DOHH2 (cell line): Measurements from ENCODE around the gene PTGIS.

Experiments used
- H3F3A ChIP-seq: fragments of 200-600 bp; sonication (generic), shearing (Covaris generic); 2 replicates; pipeline ENCODE4 v1.6.0; 2016; ENCODE audit warnings: antibody characterized with exemption, mild to moderate bottlenecking; ENCODE audit not compliant: control insufficient read depth, insufficient read depth
- H3K27ac ChIP-seq: fragments of 200-600 bp; sonication (generic); 2 replicates; pipeline ENCODE4 v1.5.1; 2014; ENCODE audit warnings: low read depth, mild to moderate bottlenecking, low read length, moderate library complexity
- H3K27me3 ChIP-seq: fragments of 200-600 bp; sonication (generic); 2 replicates; pipeline ENCODE4 v1.6.1; 2014; ENCODE audit warnings: mild to moderate bottlenecking, low read length, mixed read lengths; ENCODE audit not compliant: control insufficient read depth
- H3K36me3 ChIP-seq: fragments of 200-600 bp; sonication (generic); 2 replicates; pipeline ENCODE4 v1.6.1; 2014; ENCODE audit warnings: mild to moderate bottlenecking, low read length, moderate library complexity, mixed read lengths; ENCODE audit not compliant: control insufficient read depth
- H3K4me1 ChIP-seq: fragments of 200-600 bp; sonication (generic); 2 replicates; pipeline ENCODE4 v1.6.1; 2014; ENCODE audit warnings: mild to moderate bottlenecking, low read length, mixed read lengths; ENCODE audit not compliant: control insufficient read depth
- H3K4me2 ChIP-seq: fragments of 200-600 bp; sonication (generic); 2 replicates; pipeline ENCODE4 v1.6.0; 2014; ENCODE audit warnings: mild to moderate bottlenecking, low read length, moderate library complexity
- H3K4me3 ChIP-seq: fragments of 200-600 bp; sonication (generic); 2 replicates; pipeline ENCODE4 v1.5.1; 2014; ENCODE audit warnings: mild to moderate bottlenecking, low read length, mixed read lengths
- H3K79me2 ChIP-seq: fragments of 200-600 bp; sonication (generic); 2 replicates; pipeline ENCODE4 v1.6.1; 2014; ENCODE audit warnings: mild to moderate bottlenecking, low read length, mixed read lengths; ENCODE audit not compliant: control insufficient read depth
- H3K9me2 ChIP-seq: fragments of 200-600 bp; sonication (generic); replicated peaks from 2 replicates; pipeline ENCODE4 v1.6.1; 2014; ENCODE audit warnings: mild to moderate bottlenecking, low read length, mixed read lengths; ENCODE audit not compliant: control insufficient read depth
- H3K9me3 ChIP-seq: fragments of 200-600 bp; sonication (generic); 2 replicates; pipeline ENCODE4 v1.6.1; 2014; ENCODE audit warnings: antibody characterized with exemption, low read length, mixed read lengths; ENCODE audit not compliant: control insufficient read depth, insufficient read depth
- H4K20me1 ChIP-seq: fragments of 200-600 bp; sonication (generic); 2 replicates; pipeline ENCODE4 v1.6.0; 2014; ENCODE audit warnings: low read depth, mild to moderate bottlenecking, antibody characterized with exemption, low read length, moderate library complexity; ENCODE audit not compliant: control insufficient read depth, insufficient read depth
- EZH2phosphoT487 ChIP-seq: fragments of 200-600 bp; sonication (generic); IDR thresholded peaks from 2 replicates; pipeline ENCODE4 v1.6.1; 2017; ENCODE audit warnings: borderline replicate concordance, mild to moderate bottlenecking, antibody characterized with exemption, low read length, moderate library complexity, mixed read lengths
- TF ChIP-seq, protein P1 (sequence below): fragments of 200-600 bp; sonication (generic); IDR thresholded peaks from one replicate; pipeline ENCODE4 v1.5.1; 2014; ENCODE audit warnings: antibody characterized with exemption, mild to moderate bottlenecking, low read depth, low read length; ENCODE audit not compliant: poor library complexity, severe bottlenecking

The PTGIS gene

DNA sequence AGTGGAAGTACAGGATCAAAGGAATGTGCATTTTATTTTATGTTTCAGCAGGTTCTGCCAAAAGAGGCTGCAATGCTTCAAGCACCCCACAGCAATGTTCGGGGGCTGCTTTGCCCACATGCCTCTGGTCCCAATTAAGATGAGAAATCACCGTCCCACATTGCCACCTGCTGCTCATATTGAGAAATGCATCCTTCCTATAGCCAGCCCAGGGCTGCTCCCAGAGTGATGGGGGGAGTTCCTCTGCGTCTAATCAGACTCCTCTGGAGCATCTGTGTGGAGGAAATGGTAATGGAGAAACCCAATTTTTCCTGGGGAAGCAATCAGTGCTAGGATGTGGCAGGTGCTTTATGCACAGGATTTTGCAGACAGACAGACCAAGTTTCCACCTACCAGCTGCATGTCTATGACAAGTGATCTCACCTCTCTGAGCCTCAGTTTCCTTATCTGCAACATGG is 33.7 kb downstream of the PTGIS start:
- Histone ChIP-seq H3K9me3 (no peaks in the 10 kb centered on the region), H3K79me2 (no peaks in the 10 kb centered on the region), H3K36me3 (no peaks in the 10 kb centered on the region), H3K4me3 (no peak overlapping the region), H3K4me1 (peaks cover 8% of the 10 kb centered on the region), H3K27me3 (peaks cover 4% of the 10 kb centered on the region; the same call in 1 of the 2 replicates), H3K27ac (no peak overlapping the region), H3K9me2 (no peaks in the 10 kb centered on the region), H4K20me1 (no peaks in the 10 kb centered on the region), H3F3A (no peaks in the 10 kb centered on the region), H3K4me2 (0 out of 2 replicates have a peak overlapping the region, but pooled peaks have one; percentile 1)
- TF ChIP-seq, protein P1, sequence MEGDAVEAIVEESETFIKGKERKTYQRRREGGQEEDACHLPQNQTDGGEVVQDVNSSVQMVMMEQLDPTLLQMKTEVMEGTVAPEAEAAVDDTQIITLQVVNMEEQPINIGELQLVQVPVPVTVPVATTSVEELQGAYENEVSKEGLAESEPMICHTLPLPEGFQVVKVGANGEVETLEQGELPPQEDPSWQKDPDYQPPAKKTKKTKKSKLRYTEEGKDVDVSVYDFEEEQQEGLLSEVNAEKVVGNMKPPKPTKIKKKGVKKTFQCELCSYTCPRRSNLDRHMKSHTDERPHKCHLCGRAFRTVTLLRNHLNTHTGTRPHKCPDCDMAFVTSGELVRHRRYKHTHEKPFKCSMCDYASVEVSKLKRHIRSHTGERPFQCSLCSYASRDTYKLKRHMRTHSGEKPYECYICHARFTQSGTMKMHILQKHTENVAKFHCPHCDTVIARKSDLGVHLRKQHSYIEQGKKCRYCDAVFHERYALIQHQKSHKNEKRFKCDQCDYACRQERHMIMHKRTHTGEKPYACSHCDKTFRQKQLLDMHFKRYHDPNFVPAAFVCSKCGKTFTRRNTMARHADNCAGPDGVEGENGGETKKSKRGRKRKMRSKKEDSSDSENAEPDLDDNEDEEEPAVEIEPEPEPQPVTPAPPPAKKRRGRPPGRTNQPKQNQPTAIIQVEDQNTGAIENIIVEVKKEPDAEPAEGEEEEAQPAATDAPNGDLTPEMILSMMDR = peak; percentile 89
- no peak for TF ChIP-seq EZH2phosphoT487

- H3K4me3 ChIP-seq = no peak overlapping the region
- TF ChIP-seq, protein P1 = no peak
- no peak for TF ChIP-seq EZH2phosphoT487
- H3K27ac ChIP-seq = no peak overlapping the region
- peaks cover 8% of the 10 kb centered on the region for H3K4me1 ChIP-seq
- no peak overlapping the region for H3K4me2 ChIP-seq
- no peaks in the 10 kb centered on the region for H3F3A ChIP-seq
- no peaks in the 10 kb centered on the region for H4K20me1 ChIP-seq
- no peaks in the 10 kb centered on the region for H3K36me3 ChIP-seq
- H3K27me3 ChIP-seq = peaks cover 8% of the 10 kb centered on the region; the same call in 1 of the 2 replicates
- H3K79me2 ChIP-seq = no peaks in the 10 kb centered on the region
- no peaks in the 10 kb centered on the region for H3K9me2 ChIP-seq
- H3K9me3 ChIP-seq = no peaks in the 10 kb centered on the region
Measured at GRCh38 chr20:49532285-49532946, 35.5 kb downstream of the PTGIS start.

DNA sequence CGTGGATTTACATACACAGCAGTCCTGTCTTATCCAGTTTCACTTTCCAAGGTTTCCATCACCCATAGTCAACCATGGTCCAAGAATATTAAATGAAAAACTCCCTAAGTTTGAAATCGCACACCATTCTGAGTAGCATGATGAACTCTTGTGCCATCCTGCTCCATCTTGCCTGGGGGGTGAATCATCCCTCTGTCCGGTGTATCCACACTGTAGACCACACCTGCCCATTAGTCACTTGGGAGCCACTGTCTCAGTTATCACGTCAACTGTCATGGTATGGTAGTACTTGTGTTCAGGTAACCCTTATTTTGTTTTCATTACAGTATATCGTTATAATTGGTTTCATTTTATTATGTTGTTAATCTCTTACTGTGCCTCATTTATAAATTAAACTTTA is 38.5 kb downstream of the PTGIS start:
- Histone ChIP-seq H4K20me1 (no peaks in the 10 kb centered on the region), H3K4me1 (peaks cover 2% of the 10 kb centered on the region), H3K4me2 (no peak overlapping the region), H3K9me2 (no peaks in the 10 kb centered on the region), H3K79me2 (no peaks in the 10 kb centered on the region), H3K36me3 (no peaks in the 10 kb centered on the region), H3F3A (no peaks in the 10 kb centered on the region), H3K27me3 (0 out of 2 replicates have a peak, but pooled peaks cover 15% of the 10 kb centered on the region), H3K4me3 (no peak overlapping the region), H3K27ac (no peak overlapping the region), H3K9me3 (no peaks in the 10 kb centered on the region)
- TF ChIP-seq, protein P1 = no peak
- no peak for TF ChIP-seq EZH2phosphoT487
